Cerebellar nuclear complex (tissue), 1 donor: ENCODE measurements around the gene MINK1.
"Not testable (repeated sequence)": the region's sequence is repeated elsewhere in the genome, so short reads cannot be mapped to it uniquely, and the experiment has no call there.

ENCODE experiments used
- DNase-seq, 2 experiments: peaks; one replicate each; lab custom pipeline; 2025; lab: John Stamatoyannopoulos, UW

The MINK1 gene

DNA sequence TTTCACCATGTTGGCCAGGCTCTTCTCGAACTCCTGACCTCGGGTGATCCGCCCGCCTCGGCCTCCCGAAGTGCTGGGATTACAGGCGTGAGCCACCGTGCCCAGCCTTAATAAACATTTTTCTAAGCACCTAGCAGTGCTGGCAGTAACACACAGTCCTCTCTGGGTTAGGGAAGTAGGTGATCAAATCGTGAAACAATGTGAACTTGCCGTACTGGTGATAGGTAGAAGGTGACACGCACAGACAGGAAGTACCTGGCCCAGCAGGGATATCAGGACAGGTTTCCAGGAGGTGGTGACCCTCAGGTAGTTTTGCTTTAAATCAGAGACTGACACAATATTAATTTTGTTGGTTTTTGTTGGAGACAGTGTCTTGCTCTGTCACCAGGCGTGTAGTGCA lies 21.7 kb upstream of the MINK1 start:
- no peak for DNase-seq

DNA sequence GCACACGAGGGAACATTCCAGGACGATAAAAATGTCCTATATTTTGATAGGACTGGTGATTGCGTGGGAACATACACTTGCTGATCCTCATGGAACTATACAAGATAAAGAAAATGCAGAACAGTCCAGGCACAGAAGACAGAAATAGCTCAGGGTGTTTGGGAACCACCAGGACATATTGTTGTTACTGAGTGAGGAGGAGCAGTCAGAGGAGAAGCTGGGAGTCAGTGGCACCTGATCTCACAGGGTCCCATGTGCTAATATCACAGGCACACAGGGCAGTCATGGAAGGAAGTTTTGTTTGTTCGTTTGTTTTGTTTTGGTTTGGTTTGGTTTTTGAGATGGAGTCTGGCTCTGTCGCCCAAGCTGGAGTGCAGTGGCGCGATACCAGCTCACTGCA lies 20.4 kb upstream of the MINK1 start:
- DNase-seq = no peak

DNA sequence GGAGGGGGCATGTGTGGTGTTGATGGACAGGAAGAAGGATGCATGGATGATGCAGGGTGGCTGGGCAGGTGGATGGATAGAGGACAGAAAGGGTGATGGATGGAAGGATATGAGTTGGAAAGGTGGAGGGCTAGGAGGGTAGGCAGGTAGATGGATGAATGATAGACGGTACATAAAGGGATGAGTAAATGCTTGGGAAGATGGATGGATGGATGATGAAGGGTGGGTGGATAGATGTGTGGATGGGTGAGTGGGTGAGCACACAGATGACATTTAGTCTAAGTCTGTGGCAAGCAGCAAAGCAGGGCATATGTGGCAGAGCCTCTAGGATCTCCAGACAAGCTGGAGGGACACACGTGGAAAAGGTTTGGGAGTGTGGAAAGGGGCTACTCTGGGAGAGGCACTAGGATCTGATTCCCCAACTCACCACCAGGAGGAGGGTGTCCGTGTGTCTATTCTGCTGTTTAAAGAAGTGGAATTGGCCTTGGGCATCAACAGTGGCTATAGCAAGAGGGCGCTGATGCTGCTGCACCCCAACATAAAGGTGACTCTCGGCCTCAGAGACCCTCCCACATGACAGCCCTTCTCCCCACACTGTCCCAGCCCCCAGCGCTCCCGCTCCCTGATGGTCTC lies 18.0 kb upstream of the MINK1 start:
- no peak for DNase-seq

DNA sequence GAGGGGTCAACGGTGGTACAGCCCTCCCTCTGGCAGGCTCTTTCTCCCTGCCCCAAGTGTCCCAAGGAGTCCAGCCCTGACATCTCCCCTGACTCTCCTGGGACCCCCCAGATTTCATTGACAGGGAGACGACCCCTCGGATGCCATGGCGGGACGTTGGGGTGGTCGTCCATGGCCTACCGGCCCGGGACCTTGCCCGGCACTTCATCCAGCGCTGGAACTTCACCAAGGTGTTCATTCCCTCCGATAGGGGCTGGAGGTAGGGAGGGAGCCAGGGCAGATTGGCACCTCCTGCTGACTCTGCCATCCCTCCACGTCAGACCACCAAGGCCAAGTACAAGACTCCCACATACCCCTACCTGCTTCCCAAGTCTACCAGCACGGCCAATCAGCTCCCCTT lies 16.3 kb upstream of the MINK1 start:
- DNase-seq = no peak

DNA sequence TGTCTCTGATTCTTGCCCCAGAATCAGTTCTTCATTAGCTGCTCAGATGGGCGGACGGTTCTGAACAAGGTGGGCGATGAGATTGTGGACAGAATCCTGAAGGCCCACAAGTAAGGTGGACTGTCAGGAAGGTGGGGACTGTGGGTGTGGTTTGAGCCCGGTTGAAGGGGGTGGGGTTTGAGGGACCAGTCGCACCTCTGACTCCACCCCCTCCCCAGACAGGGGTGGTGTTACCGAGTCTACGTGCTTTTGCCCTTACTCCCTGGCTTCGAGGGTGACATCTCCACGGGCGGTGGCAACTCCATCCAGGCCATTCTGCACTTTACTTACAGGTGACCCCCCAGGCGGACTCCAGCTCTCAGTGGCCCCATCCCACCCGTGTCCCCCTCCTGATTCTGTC lies 14.9 kb upstream of the MINK1 start:
- DNase-seq = no peak

DNA sequence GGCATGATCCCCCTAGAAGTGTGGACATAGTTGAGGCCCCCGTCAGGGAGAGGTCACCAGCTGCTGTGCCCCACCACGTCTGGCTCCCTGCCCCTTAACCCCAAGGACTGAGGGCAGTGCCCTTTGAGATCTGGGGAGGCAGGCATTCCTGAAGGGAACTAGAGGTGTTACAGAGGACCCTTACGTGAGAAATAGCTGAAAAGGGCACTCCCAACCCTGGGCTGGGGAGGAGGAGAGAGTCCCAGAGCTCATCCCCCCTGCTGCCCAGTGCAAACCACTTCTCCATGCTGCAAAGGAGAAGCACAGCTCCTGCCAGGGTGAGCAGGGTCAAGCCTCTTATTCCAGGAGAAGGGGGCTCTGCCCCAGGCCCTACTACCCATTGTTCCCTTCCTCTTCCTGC lies 10.3 kb upstream of the MINK1 start:
- DNase-seq = no peak

DNA sequence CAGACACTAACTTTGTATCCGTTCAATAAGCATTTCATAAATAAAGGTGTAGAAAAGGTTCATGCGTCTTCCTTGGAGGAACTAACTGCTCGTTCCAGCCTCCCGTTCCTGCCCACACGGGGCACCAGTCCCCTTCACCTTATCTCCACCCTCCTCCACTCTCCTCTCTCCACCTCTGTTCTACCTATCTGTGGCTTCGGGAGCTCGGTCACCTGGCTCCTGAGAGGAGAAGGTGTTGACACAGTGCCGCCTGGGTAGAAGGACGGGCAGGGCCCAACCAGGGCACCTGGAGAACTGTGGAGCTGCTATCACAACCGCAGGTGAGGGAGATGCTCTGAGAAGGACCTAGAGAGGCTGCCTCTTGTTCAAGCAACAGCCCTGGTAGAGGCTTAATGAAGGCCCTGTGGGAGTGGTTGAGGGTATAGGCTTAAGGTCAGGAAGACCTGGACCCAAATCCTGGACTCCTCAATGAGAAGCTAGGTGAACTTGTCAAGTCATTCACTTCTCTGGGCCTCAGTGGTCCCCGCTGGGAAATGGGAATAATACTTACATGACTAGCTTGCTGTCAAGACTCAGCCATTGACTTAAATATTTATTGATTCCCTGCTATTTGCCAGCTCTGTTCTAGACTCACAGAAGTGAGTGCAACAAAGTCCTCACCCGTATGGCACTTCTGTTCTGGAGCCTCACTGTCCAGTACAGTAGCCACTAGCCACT lies 9.6 kb upstream of the MINK1 start:
- DNase-seq = no peak

DNA sequence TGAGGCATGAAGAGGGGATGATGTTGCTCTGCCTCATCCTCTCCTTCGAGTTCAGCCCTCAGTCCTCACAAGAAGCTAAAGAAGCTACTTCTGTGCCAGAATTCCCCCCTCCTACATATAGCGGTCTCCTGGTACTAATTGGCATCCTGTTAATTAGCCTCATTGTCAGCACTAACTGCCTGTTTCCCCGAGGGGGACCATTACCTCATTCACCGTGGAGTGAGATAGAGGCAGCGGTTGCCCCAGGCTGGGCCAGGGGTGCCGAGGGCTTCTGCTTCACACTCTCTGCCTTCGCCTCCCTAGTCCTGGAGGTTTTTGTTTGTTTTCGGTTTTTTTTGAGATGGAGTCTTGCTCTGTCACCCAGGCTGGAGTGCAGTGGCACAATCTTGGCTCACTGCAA lies 5.7 kb upstream of the MINK1 start:
- DNase-seq = no peak

DNA sequence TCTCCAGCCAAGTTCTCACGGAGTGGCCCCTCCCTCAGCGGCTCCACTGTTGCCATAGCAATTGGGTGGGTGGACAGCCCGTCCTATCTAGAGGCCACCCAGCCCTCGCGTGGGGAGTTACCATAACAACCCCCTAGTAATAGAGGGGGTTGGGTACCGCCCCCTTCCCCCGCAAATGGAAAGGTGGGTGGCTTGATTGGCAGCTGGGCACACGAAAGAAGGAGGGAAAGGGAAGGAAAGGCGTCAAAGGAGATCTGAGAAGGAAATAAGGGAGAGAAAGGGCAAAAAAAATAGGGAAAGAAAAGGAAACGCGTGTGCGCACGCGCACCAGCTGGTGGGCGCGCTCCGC lies 337 bp upstream of the MINK1 start:
- DNase-seq = not testable (repeated sequence)

DNA sequence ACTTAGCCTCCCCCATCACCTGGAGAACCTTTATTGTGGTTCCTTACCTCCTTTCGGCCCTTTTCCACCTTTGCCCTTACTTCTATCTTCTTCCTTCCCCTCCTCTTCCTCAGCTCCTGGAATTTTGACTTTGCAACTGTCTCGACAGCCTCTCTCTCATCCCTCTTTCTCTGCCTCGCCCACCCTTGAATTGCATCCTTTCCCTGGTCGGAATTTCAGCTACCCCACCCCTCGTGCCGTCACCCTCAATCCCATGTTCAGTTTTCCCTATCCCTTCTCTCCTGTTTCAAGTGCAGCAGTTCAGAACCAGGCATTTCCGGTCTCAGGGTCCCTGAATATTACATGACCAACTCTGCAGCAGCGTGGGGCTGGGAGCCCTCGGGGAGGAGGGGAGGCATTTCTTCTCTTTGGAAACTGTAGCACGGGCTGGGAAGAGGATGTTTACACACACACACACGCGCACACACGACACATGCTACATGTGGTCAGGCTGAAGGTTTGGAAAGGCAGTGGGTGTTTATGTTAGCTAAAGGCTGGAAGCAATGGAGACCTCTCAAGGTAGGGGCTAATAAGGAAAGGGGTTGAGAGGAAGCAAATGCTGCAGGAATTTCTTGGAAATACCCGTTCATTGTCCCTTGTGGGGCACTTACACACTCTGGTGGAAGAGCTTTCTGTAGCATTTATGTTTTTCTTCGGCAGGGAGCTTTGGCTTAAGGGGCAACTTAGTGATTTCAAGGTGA lies 971 bp downstream of the MINK1 start:
- DNase-seq = no peak

DNA sequence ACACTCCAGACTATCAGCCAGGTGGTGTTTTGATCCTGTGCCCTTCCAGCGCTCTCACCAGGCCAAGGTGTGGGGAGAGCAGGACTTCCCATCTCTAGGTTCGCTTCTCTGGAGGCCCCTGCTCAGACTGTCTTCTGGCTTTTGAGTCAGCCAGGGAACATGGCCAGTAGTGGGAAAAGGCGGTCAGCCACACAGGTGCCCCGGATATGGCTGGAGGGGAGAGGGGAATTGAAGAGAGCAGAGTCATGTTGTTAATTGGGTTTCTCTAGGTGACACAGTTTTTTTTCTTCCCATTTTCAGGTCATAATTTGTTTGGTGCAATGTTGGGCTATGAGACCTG lies 1.5 kb downstream of the MINK1 start:
- no peak for DNase-seq

DNA sequence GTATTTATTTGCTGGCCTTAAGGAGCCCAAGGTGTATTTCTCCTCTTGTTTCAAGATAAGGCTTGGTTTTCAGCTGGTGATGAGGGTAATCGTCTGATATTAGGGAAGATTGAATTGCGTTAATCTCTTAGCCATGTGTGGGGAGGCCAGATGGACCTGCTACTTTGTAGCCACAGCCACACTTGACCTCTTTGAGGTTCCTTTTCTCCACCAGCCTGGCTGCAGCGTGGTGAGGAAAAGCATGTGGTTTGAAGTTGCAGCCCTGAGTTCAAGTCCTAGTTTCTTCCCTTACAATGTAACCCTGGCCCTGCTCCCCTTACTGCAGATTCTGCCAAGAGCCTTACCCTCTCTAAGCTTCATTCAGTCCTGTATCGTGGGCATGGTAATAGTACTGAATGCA lies 3.1 kb downstream of the MINK1 start:
- no peak for DNase-seq

DNA sequence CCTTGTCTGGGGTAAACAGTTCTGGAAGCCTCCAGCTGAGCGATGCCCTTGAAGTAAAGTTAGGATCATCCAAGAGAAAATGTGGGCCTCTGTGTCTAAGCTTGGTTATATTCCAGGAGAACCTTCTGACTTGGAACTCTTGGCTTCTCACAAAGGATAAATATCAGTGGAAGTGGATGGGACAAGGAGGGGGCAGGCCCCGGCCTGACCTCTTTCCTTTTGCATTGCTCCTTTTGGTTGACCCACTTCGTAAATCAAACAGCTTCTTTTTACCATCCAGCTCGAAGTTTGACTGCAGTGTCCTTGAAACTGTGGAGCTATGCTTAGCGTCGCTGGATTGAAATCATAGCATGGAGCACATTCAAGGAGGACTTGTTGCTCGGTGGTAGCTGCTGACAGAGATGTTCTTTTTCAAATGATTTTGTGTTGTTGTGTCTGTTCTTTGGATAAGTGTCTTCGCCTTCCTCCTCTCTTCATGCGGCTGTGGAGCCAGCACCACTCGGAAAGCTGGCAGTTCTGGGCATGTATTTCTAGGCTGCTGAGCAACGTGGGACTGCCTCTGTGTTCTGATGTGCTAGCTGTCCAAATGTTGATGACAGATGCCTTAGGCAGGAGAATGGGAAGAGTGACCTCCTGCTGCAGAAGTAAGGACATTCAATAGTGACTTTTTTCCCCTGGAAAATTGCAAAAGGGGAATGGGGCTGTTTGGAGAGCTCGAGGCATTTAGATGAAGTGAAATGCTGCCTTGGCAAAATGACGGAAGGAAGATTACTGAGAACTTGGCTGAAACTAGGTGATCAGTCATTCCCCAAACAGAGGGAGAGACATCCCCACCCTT lies 4.5 kb downstream of the MINK1 start:
- DNase-seq = no peak

DNA sequence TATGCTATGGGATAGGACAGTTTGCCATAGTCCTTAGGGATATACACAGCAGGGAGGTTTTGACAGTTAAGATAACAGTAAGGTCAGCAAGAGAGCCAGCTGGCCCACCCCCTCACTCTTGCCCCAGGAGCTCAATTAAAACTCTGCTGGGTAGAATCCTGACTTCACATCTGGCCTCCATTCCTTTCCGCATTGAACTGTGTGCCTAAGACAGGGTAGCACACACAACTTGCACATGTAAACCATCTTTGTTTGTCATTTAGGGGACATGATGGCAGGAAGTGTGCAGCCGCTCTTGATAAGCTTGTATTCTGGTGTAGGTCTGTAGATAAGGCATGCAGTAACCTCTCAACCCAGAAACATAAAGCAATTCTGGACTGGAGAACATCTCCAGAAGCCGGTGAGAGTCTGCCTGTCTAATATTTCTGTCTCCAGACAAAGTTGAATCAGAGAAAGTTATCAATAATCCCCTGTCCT lies 5.2 kb downstream of the MINK1 start:
- no peak for DNase-seq

DNA sequence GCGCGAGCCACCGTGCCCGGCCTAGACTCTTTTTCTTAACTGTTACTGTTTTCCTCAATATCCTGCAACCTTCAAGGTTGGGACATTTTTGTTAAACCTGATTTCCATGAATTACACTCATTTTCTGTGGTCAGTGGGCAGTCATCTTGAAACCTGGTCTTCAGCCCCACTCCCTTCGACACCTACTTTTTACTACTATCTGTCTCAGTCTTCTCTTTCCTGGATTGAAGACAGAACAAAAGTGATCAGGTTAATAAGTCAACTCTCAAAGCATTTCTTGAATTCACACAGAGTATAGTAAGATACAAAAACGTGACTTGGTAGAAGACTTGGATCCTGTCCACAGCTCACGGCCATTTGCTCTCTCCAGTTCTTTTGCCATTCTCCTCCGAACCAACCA lies 6.1 kb downstream of the MINK1 start:
- no peak for DNase-seq

DNA sequence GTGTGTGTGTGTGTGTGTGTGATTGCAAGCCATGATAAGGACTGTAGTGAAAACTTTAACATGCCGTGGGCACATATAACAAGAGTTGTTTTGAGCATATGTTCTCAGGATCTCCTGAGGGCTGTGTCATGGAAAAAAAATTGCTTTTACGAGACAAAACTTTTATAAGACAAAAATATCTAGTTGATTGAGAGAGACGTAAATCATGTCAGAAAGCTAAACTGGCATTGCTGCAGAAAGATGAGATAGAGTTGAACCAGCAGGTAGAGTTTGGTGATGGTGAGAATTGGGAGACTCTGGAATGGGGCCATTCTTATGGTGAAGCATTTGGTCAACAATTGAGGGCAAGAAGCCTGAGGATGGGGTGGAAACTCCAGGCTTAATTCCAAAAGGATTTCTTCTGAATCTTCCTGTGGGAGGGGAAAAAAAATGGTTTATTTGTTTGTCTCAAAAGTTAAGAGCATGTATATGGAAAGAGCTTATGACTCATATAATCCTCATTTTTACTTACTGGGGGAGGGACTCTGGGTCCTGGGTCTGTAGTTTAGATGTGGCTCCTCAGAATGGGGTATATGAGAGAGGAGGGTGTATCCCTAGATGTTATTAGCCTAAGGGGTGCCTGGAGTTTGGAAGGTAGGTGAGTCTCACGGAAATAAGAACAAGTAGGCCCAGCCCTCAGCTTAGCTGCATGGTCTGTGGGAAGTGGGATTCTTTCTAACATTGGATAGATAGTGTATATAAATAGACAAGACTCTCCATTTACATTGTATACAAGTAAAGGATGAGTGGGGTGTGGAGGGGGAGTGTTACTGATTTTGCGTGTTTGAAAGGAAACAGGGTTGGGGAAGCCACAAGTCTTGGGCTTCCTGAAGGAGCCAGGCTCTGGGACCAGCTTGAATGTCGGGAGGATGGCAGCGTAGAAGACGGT lies 7.1 kb downstream of the MINK1 start:
- no peak for DNase-seq

DNA sequence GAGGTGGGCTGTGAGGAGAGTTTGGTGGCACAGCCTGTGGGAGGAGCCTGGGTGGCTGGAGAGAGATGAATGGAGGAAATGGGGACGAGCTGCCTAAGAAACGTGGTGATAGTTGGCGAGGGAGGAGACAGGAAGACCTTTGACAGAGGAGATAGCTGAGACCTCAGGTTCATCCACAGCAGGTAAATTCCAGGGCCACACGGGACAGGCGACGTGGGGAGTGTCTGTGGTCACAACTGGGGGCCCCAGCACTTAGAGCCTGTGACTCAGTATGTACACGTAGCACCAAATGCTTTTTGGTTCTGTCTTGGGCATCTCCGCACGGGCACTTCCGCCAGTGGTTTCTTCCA lies 7.7 kb downstream of the MINK1 start:
- DNase-seq = no peak

DNA sequence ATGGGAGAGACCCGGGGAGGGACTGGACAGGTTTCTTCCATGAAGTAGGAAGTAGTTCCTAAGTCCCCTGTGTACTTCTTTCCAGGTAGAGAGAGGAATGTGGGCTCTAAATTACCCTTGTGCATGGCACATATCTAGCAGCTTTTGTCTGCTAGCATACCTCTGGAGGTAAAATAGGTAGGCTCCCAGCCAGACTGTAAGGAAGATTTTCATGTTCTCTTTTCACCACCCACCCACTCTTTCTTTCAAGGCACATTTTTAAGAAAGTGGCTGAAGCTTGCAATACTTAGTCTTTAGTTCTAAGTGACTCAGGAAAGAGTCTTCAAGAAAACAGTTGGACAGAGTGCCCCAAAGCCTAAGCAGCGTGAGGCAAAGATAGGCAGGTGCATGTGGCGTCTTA lies 9.2 kb downstream of the MINK1 start:
- no peak for DNase-seq

DNA sequence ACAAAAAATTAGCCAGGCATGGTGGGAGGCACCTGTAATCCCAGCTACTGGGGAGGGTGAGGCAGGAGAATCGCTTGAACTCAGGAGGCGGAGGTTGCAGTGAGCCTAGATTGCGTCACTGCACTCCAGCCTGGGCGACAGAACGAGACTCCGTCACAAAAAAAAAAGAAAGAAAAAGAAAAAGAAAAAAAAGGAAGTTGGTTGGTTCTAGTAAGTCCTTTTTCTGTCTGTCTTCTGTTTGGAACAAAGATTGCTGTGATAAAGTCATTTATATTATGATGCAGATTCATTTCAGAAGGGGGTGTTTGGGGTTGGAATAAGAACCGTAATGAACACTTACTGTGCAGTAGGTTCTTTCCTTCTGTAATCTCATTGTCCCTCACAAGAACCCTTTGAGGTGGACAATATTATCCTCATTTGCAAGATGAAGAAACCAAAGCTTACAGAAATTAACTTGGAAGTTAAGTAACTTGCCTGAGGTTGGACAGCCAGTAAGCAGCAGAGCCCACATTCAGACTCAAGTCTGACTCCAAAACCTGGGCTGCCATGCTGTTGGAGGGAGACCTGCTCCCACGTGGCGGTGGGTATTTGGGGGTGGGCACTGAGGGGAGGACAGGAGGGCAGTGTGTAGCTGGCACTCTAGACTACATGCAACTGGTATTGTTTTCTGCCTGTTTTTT lies 10.3 kb downstream of the MINK1 start:
- no peak for DNase-seq

DNA sequence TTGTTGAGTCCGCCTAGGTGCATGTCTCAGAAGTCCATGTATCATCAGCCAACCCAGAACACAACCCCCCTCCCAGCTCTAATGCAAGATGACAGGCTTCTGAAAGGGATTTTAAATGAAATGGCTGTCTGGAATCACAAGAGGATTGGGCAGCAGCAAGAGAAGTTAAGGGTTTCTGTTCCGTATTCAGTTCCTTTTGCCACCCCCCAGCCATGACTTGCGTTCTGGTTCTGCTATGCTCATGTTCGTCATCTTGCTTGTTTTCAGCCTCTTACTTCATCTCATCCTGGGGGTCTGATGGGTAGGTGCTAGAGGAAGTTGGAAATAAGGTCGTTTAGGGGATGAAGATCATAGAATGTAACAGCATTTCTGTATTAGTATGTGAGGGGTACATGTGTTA lies 12.0 kb downstream of the MINK1 start:
- DNase-seq = no peak
